ENCODE data around the gene KLHDC10. TPM values are rescaled to one million over a fixed set of nuclear protein-coding genes. Genes with fewer than 3 reads are reported as not detected.
A peak's percentile ranks its signal among the peaks of the same experiment; 100 is the strongest.

Gene KLHDC10
- total RNA-seq, 2 experiments from 2014 or later, result 12.8 to 14.3 TPM

DNA sequence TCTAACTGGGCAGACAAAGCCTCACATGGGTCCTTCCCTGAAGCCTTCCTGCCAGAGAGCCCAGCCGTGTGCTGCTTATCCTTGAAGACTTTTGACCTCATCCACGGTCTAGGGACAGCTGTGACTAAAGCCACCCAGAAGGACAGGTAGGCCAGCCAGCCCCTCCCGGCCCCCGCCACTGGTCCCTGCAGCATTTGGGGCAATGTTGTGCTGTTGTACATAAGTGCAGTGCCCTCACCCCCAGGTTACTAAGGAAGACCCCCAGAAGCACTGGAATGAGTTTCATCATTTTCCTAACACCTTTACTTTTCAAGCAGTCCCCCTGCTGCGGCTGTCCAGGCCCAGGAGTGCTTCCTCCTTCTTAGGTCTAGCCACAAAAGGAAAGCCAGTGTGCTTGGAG is 91.9 kb downstream of the KLHDC10 start:
- CTCF ChIA-PET, result no interaction called here
- Mint-ChIP-seq H3K36me3 (ENCODE audit: low read depth) (peaks cover 66% of the 10 kb centered on the region), H3K4me1 (ENCODE audit: low read depth) (no peaks in the 10 kb centered on the region), H3K4me3 (no peak overlapping the region), H3K9me3 (peaks cover 9% of the 10 kb centered on the region), H3K27ac (no peak overlapping the region), H3K27me3 (peaks cover 1% of the 10 kb centered on the region)
- no peak for ATAC-seq
- DNase-seq, result no peak
- POLR2A ChIA-PET, result interaction anchor here (1.1 kb wide), 1 partner anchor 25 kb away, joined by 3 read pairs; no protein-coding TSS in a partner anchor
- intact Hi-C loops (cut with micrococcal nuclease), result no loop called here
- TF ChIP-seq, protein P1, sequence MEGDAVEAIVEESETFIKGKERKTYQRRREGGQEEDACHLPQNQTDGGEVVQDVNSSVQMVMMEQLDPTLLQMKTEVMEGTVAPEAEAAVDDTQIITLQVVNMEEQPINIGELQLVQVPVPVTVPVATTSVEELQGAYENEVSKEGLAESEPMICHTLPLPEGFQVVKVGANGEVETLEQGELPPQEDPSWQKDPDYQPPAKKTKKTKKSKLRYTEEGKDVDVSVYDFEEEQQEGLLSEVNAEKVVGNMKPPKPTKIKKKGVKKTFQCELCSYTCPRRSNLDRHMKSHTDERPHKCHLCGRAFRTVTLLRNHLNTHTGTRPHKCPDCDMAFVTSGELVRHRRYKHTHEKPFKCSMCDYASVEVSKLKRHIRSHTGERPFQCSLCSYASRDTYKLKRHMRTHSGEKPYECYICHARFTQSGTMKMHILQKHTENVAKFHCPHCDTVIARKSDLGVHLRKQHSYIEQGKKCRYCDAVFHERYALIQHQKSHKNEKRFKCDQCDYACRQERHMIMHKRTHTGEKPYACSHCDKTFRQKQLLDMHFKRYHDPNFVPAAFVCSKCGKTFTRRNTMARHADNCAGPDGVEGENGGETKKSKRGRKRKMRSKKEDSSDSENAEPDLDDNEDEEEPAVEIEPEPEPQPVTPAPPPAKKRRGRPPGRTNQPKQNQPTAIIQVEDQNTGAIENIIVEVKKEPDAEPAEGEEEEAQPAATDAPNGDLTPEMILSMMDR (IDR thresholded peaks at IDR 0.05), result no peak

DNA sequence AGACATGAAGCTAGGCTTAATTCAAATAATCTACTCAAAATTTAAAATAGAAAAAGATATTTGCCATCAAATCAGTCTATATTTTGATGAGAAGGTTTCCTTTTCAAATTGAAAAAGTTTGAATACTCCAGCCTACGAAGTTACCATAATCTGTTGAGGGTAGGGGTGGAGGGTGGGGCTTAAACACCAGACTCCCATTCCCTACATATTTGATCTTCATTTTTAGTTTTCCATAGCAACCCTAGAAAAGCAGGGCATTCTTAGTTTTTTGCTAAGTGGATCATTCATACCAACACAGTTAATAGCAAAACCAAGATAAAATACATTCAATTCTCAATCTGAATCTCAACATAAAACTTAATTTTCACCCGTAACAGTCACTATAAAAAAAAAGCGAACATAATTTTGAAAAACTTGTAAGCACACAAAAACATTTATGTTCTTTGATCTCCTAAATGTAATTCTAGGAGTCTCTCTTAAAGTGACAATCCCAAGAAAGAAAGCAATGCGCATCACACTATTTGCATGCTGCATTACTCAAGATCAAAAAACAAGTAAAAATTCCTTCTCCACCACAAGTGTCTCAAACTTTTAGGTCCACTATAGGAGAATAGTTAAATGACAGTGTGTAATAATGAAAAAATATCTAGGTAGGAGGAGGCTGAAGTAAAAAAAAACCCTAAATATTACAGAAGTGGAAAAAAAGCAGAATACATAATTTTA is 104.1 kb downstream of the KLHDC10 start:
- DNase-seq (no peak), ATAC-seq (no peak)
- Mint-ChIP-seq H3K27ac (no peak overlapping the region), H3K9me3 (no peaks in the 10 kb centered on the region), H3K36me3 (ENCODE audit: low read depth) (peaks cover 43% of the 10 kb centered on the region), H3K4me1 (ENCODE audit: low read depth) (no peaks in the 10 kb centered on the region), H3K27me3 (no peaks in the 10 kb centered on the region), H3K4me3 (no peak overlapping the region)
- ChIA-PET POLR2A (no interaction called here), CTCF (interaction anchor here (1.2 kb wide), 1 partner anchor 12 kb away, joined by 3 read pairs; no protein-coding TSS in a partner anchor)
- intact Hi-C loops (cut with micrococcal nuclease), result no loop called here
- TF ChIP-seq, protein P1 (IDR thresholded peaks at IDR 0.05), result no peak

DNA sequence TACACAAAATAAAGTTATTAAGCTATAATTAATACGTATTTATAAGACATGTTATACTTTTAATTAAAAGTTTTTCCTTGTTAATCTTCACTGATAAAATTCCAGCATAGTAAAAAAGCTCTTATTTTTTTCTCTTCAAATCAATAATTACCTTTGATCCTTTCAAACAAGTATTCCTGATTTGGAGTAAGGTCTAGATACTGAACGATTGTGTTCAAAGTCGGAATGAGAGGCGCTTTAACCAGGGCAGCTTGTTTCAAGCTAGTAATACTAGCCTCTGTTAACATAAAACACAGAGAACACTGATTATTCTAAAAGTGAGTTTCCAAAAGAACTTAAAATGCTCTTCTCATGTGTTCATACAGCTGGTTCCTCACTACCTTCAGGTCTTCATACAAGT is 107.9 kb downstream of the KLHDC10 start:
- peaks cover 23% of the 10 kb centered on the region for H3K4me1 Mint-ChIP-seq (ENCODE audit: low read depth)
- ChIA-PET CTCF (no interaction called here), POLR2A (no interaction called here)
- intact Hi-C loops (cut with micrococcal nuclease), result no loop called here
- H3K4me3 Mint-ChIP-seq, result no peak overlapping the region
- ATAC-seq, result no peak
- TF ChIP-seq, protein P1 (IDR thresholded peaks at IDR 0.05), result no peak
- H3K27ac Mint-ChIP-seq, result no peak overlapping the region
- H3K9me3 Mint-ChIP-seq, result no peaks in the 10 kb centered on the region
- no peaks in the 10 kb centered on the region for H3K27me3 Mint-ChIP-seq
- H3K36me3 Mint-ChIP-seq (ENCODE audit: low read depth), result peaks cover 46% of the 10 kb centered on the region
- DNase-seq, result no peak

DNA sequence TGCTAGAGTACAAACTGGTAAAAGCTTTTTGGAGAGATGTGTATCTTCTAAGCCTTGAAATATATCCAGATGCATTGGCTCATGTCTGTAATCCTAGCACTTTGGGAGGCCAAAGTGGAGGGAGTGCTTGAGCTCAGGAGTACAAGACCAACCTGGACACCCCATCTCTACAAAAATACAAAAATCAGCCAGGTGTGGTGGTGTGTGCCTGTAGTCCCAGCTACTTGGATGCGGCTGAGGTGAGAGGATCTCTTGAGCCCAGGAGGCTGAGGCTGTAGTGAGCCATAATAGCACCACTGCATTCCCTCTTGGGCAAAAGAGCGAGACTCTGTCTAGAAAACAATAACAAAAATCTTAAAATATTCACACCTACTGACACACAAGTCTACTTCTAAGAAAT is 109.3 kb downstream of the KLHDC10 start:
- Mint-ChIP-seq H3K36me3 (ENCODE audit: low read depth) (peaks cover 43% of the 10 kb centered on the region), H3K4me1 (ENCODE audit: low read depth) (peaks cover 28% of the 10 kb centered on the region), H3K9me3 (no peaks in the 10 kb centered on the region), H3K27ac (no peak overlapping the region), H3K4me3 (no peak overlapping the region), H3K27me3 (no peaks in the 10 kb centered on the region)
- ChIA-PET CTCF (no interaction called here), POLR2A (no interaction called here)
- intact Hi-C loops (cut with micrococcal nuclease), result no loop called here
- DNase-seq (no peak), ATAC-seq (no peak)
- TF ChIP-seq, protein P1 (IDR thresholded peaks at IDR 0.05), result no peak

DNA sequence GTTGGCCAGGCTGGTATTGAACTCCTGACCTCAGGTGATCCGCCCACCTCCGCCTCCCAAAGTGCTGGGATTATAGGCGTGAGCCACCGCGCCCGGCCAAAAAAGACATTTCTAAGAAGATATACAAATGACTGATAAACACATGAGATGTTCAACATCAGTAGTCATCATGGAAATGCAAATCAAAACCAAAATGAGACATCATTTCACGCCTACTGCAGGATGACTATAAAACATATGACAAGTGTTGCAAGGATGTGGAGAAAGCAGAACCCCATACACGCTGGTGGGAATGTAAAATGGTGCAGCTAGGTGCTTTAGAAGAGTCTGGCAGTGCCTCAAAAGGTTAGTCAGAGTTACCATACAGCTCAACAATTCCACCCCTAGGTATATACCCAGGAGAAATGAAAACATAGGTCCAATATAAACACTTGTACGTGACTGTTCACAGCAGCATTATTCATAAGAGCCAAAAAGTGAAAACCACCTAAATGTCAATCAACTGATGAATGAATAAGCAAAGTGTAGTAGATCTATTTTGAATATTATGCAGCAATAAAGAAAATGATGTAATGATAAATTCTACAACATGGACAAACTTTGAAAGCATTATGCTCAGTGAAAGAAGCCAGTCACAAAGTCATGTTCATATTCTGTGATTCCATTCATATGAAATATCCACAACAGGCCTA is 110.4 kb downstream of the KLHDC10 start:
- DNase-seq (peak; percentile 69), ATAC-seq (peak; percentile 93)
- Mint-ChIP-seq H3K36me3 (ENCODE audit: low read depth) (peaks cover 46% of the 10 kb centered on the region), H3K27ac (peak overlapping the region; percentile 81), H3K27me3 (no peaks in the 10 kb centered on the region), H3K4me1 (ENCODE audit: low read depth) (peaks cover 28% of the 10 kb centered on the region), H3K9me3 (no peaks in the 10 kb centered on the region), H3K4me3 (no peak overlapping the region)
- ChIA-PET POLR2A (no interaction called here), CTCF (interaction anchor here (1.2 kb wide), 1 partner anchor 16 kb away, joined by 3 read pairs; no protein-coding TSS in a partner anchor)
- intact Hi-C loops (cut with micrococcal nuclease), result no loop called here
- TF ChIP-seq, protein P1 (IDR thresholded peaks at IDR 0.05), result no peak
